Measurements from ENCODE around the gene EIF4E1B. TPM values are rescaled to one million over a fixed set of nuclear protein-coding genes. Genes with fewer than 3 reads are reported as not detected.
A peak's percentile ranks its signal among the peaks of the same experiment; 100 is the strongest.

EIF4E1B gene
- total RNA-seq, 1 experiment from 2014 or later: not detected

DNA sequence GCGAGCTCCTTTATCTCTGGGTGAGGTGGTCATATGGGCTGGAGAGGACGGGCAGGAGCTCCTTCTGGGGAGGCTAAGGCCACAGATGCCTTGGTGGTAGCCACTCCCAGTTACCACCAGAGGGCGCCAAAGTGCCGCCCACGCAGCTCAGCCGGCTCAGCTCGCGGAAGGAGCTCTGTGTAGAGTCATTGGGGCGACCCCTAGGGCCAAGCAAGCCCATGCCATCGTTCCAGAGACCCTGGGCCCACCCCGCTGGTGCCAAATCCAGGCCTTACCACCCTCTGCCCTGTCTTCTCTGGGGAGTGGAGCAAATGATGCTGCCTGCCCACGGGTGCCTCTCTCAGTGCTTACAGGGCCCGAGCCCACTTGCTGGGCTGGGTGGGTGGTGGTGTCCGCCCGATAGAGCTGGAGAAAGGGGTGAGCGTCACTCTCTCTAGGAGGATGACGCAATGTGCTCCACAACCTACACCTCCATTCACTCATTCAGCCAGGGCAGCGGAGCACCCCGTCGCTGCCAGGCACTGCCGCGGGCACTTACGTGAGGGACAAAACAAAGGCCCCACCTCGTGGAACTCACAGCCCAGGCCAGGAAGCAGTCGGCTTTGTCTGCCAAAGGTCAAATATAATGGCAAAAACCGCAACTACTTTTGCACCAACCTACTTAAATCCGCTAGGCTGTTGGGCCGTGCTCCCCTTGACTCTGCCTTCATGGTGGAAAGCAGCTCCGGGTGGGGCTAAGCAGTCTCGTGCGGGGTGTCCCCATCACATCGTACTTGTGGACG, 30.6 kb downstream of the EIF4E1B start:
- DNase-seq (ENCODE audit: extremely low read depth, low read depth): peak; percentile 75

DNA sequence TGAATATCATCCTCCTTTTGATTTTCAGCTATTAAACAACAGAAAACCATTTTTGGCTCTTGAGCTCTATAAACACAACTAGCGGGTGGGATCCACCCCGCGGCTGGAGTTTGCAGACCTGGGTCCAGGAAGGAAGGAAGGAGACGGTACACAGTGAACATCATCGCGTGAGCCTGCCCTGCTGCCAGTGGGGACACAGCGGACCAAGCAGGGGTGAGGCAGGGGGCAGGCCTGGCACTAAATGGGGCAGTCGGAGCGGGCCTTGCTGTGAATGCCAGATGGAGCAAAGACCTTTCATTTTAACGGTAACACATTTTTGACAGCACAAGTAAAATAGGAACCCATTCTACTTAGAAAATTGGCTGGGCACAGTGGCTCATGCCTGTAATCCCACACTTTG, 31.2 kb downstream of the EIF4E1B start:
- no peak for DNase-seq (ENCODE audit: extremely low read depth, low read depth)

DNA sequence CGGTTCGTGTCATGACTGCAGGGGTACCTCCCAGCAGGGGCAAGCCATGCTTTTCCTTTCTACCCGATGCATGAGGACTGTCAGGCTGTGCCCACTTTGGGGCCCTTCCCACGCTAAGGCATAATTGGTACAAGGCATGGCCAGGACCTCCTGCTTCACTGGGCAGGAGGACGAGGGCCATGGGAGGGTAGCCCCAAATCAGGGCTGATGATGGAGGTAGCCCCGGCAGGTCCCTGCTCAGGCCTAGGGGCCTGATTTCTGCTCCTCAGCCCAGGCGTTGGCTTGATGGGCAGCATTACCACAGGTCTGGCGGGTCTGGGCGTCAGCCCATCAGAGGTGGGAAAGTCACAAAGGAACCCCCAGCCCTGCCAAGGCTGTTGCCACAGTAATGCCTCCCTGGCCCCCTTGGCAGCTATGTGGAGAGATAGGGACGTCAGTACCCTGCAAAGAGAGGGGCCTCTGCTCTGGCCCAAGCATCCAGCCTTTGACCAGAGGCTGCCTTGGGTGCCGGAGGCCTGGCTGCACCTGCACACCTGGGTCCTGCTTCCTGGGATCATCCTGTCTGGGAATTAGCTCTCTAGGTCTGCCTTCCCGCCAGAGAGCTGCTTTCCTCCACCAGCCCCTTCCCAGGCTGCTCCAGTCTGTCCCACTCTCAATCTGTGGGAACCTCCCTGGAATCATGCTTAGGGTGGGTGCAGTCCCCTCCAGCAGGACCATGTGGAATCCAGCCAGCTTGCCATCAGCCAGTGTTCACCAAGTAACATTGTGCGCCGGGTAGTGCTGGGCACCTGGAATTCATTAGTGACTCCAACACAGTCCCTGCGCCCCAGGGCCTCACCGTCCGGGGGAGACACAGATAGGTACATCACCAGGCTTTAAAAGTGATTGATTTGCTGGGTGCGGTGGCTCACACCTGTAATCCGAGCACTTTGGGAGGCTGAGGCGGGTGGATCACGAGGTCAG, 32.2 kb downstream of the EIF4E1B start:
- DNase-seq (ENCODE audit: extremely low read depth, low read depth): no peak

DNA sequence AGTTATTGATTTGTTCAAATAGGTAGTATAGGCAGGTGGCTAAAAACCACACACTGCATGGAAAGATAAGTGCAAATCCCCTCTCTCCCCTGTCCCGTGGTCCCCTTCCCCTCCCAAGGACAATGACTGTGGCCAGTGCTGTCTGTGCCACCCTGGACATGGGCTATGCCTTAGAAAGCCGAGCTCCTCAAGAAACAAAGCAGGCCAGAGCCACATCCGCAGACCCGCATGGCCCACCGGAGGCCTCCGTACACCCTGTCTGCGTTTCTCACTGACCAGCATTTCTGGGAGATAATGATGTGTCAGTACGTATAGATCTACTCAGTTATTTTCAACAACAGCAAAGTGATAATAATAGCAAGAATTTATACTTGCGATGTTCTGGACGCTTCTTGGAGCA, 33.1 kb downstream of the EIF4E1B start:
- DNase-seq (ENCODE audit: extremely low read depth, low read depth): no peak

DNA sequence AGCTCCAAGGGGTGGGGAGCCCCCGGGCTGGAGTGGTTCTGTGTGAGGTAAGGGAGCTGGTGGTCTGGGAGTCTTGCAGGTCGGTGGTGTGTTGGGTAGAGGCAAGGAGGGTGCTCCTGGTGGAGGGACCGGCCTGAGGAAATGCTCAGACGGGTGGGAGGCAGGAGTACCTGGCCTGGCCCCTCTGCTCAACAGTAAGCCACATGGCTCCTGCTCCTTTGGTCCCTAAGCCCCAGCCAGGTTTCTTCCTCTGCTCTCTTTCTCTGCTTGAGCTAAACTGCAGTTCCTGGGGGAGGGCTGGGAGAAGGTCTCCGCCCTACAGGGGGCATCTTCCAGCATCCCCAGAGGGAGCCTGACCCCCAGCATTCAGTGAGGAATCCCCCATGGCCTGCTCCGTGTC, 34.0 kb downstream of the EIF4E1B start:
- no peak for DNase-seq (ENCODE audit: extremely low read depth, low read depth)

DNA sequence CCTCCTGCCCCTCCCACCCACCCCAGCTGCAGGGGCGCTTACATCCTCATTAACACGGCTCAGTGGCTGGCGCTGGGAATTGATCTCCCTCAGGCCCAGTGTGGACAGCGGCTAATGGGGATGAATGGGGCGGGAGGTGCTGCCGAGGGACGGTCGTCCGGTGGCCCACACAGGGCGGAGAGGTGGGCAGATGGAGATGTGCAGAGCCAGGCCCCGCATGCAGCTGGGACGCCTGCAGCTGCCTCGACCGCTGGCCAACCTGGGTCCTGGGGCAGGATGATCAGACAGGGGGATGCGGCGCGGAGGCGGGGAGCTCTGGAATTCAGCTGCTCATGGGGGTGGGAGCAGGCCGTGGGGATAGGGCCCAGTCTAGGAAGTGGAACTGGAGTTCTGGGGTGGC, 34.4 kb downstream of the EIF4E1B start:
- DNase-seq (ENCODE audit: extremely low read depth, low read depth): no peak

DNA sequence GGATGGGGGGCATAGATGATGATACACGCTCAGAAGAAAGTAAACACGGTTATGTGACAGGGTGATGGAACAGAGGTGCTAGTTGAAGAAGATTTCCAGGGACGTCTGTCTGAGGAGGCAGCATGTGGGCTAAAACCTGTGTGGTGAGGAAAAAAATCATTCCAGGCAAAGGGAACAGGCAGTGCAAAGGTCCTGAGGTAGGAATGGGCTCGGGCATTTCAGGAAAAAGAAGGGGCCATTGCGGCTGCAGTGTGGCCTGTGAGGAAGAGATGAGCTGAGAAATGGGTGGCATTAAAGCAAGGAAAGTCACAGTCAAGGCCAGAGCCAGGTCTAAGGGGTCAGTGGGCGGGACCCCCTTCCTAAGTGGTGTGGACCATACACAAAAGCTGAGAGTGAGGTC, 35.0 kb downstream of the EIF4E1B start:
- no peak for DNase-seq (ENCODE audit: extremely low read depth, low read depth)

DNA sequence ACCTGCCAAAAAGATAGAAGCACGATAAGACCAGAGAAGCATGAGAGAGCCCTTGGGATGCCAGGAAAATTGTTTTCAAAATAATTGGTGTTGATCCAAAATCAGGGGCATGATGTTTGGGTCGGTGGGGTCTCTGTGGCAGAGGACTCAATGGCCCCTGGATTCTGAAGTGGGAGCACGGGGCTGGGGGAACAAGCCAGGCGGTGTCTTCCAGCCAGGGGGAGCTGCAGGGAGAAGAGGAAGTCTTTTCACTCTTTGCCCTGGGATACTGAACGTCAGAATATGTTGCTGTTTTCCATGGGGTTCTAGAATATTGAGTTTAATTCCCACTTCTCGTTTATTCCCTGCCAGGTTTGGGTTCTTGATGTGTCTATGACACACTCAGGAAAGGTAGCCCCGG, 37.2 kb downstream of the EIF4E1B start:
- DNase-seq (ENCODE audit: extremely low read depth, low read depth): no peak

DNA sequence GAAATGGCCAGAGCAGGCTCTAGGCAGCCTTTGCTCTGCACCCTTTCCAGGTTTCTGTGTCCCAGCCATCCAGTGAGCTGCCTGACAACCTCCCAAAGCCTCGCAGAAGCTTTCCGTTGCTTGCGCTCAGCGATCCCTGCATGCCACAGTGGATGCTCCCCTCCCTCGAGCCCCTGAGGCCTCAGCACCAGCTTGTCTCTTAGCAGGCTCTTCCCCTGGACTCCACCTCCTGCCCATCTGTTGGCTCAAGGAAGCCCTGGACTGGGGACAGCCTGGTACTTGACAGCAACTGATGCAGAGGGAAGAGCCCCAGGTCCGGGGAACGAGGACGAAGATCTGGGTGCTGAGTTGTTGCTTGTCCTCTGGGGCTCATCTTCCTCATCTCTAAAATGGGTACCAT, 40.0 kb downstream of the EIF4E1B start:
- DNase-seq (ENCODE audit: extremely low read depth, low read depth): no peak

DNA sequence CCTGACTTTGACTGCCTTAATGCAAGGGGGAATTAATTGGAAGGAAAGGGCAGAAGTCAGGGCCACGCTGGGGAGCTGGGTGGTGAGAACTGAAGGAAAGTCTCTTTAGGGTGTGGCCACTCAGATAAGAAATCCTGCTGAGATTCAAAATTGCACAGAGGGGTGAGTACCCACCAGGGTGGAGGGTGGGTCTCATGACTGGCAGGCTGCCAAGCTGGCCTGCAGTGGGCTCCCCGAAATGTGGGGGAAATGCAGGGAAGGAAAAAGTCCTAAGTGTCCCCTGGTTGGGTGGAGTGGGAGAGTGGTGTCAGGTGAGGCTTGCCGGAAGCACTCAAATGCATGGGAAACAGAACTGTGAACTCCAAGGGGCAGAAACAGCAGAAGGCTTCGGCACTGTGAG, 40.9 kb downstream of the EIF4E1B start:
- DNase-seq (ENCODE audit: extremely low read depth, low read depth): no peak

DNA sequence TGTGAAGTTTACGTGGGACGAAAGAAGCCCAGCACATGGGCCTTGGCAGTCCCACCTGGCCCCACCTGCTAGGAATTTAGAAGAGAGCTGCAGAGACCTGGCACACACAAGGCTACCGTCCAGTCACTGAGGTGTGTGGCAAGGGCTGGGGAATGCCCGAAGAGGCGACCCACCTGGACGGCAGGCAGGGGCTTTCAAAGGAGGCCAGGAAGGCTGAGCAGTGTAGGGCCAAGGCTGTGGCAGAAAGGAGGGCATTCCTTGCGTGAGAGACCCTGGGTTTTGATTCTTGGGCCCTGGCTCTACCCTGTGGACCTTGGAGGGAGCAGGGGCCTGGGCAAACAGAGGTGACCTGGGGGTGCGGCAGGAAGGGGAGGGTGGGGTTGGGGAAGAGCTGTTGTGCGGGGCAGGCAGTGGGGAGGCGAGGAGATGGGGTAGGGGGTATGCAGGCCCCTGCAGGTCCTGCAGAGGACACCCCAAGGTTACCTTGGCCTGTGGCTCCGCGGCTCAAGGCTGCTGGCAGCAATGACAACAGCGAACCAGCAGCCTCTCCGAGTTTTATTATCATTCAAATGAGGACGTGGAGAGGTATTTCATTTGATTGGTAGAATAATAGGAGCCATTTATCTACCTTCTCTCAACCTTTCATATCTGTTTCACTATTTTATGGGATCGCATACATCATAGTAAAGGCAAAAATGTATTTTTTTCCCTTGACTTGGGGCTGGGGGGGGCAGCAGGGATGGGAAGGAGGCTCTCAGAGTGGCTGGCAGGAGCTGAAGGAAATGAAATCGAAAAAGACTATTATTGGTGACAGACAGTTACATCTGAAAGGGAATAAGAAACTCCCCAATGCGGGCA, 41.6 kb downstream of the EIF4E1B start:
- no peak for DNase-seq (ENCODE audit: extremely low read depth, low read depth)

DNA sequence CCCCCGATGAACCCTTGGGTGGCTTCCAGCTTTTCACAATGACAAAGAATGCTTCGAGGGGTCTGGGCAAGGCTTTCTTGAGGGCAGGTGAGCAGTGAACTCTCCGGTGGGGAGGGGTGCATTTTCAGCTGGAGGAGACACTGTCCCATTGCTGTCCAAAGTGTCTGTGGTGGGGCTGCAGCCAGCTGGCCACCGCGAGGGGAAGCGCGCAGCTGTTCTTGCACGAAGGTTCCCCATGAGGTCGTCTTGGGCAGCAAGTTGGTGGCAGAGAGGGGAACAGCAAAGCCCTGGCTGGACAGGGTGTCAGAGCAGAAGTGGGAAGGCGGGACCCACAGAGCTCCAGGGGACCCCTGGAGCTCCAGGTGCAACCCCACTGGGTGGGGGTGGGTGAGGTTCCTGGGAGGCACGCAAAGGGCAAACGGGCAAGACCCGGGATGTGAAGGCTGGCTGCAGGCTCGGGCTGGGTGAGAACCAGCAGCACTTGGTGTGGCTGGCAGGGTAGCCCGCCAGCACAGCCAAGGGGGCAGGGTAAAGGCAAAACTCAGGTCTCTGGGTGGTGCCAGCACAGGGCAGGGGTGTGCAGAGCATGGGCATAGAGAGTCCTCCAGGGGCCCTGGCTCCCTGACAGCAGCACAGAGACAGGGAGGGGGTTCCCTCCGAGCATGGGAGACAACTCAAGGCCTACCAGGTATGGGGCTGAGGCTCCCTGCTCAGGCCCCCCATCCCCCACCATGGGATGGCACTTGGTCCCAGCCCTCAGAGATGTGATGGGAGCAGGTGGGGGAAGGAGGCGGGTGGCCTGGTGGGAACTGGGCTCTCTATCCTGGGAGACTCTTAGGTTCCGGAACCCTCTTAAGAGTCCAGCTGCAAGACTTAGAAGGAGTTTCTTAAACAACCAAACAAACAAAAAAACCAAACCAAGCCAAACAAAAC, 43.4 kb downstream of the EIF4E1B start:
- DNase-seq (ENCODE audit: extremely low read depth, low read depth): no peak

DNA sequence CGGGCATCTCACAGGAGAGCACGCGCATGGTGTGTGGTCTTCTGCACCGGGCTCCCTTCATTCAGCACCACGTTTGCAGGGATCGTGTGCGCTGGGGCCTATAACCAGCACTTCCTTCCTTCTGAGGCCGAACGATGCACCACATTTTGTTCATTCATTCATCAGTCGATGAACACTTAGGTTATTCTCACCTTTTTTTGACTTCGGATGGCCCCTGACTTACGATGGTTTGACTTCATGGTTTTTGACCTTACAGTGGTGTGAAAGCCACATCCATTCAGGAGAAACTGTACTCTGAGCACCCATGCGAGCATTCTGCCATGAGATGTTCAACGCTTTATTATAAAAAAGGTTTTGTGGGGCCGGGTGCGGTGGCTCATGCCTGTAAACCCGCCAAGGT, 44.3 kb downstream of the EIF4E1B start:
- no peak for DNase-seq (ENCODE audit: extremely low read depth, low read depth)

DNA sequence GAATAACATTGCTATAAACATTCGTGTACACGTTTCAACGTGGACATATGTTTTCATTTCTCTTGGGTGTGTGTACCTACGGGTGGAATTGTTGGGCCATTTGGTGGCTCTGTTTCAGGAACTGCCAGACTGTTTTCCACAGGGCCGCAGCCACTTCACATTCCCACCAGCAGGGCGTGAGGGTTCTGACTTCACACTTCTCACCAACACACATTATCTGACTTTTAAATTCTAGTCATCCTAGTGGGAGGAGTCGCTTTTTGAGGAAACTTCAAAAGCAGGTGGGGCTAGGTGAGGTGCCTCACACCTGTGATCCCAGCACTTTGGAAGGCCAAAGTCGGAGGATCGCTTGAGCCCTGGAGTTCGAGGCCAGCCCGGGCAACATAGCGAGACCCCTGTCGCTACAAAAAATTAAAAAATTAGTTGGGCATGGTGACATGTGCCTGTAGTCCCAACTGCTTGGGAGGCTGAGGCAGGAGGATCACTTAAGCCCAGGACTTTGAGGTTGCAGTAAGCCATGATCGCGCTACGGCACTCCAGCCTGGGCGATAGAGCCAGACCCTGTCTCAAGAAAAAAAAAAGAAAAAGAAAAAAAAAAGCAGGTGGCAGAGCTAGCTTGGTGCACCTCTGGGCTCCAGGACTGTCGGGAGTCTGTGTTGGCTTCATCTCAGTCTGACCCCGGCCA, 45.3 kb downstream of the EIF4E1B start:
- DNase-seq (ENCODE audit: extremely low read depth, low read depth): peak; percentile 20

DNA sequence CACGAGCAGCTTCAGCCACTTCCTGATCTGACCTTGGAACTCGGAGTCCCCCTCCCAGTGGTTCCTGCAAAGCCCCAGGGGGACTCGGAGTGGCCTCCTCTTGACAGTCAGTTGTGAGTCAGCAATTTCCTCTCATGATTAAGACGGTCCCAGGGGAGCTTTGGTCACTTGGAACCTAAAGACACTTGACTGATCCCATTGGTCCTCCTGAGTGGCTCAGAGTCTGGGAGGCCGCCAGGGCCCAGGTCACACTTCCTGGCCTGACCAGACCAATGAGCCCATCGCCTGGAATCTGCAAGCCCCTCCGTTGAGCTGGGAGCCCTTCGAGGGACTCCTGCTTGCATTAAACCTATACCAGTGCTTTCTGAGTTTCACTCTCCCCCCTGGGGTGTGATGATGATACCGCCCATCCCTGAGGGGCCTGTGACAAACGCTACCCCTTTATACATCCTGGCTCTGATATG, 45.9 kb downstream of the EIF4E1B start:
- DNase-seq (ENCODE audit: extremely low read depth, low read depth): peak; percentile 72

DNA sequence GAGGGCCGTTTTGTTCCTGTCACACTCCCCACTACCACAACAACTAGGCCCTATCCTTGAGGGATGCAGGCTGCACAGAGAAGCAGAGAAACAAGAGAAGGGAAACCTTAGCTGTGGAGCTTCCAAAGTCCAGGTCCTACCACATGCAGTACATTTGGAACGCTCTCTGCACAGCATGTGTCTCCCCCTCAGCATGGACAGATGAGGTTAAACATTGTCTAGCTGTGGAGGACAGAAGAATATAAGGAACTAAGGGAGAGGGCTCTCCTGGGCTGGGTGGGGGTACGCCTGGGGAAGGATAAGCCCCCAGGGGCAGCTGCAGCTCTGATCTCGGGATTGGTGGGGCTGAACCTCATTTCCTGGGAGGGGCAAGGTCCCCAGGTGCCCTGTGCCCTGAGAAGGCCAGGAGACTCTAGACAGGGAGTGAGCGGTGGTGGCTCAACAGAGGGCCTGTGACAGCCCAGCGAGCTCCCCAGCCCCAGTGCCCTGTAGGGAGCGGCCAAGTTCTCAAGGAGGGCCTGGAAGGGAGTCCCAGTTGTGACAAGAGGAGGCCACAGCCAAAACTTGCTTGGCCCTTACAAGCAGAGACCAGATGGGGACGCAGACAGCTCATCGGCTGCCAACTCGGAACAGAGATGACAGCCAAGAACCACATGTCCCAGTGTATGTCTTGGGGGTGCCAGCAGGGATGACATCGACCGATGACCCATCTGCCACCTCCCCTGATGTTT, 46.9 kb downstream of the EIF4E1B start:
- no peak for DNase-seq (ENCODE audit: extremely low read depth, low read depth)

DNA sequence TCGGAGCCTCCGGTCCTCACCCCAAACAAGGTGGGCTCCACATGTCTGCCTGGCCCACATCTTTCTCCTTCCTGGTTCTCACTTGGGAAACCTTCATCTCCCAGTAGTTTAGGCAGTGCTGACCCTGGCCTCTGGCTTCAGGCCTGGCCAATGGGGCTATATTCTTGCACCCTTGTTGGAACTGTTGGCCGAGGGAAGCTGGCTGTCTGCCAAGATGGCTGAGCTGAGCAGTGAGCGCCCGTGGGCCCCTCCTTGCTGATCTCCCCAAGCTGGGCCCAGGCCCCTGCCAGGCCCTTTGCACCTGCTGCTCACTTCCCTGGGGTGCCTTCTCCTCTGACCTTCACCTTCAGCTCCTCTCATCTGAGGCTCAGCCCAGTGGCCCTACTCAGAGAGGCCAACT, 48.1 kb downstream of the EIF4E1B start:
- no peak for DNase-seq (ENCODE audit: extremely low read depth, low read depth)
